B cell (primary cell): ENCODE results near the gene KRTDAP. TPM values are rescaled to one million over a fixed set of nuclear protein-coding genes. Genes with fewer than 3 reads are reported as not detected.

ENCODE experiments used
- ATAC-seq: fragments of 200-7000 bp; cut with Tn5 transposase; one replicate; pipeline ENCODE4 v1.10.0; 2021; ENCODE audit warnings: low read depth, mild to moderate bottlenecking, moderate number of reproducible peaks, moderate library complexity
- CTCF ChIA-PET: fragments of 350-600 bp; sonication (Branson Sonifier 250); formaldehyde crosslinking; loops from one replicate; lab custom pipeline; 2021; ENCODE audit warnings: antibody characterized with exemption, inconsistent platforms; lab: Charles Lee
- POLR2A ChIA-PET: fragments of 350-600 bp; sonication (Branson Sonifier 250); formaldehyde crosslinking; loops from one replicate; lab custom pipeline; 2021; ENCODE audit warnings: antibody characterized with exemption; lab: Charles Lee
- DNase-seq: peaks from one replicate; pipeline ENCODE4 v3.0.0; 2013
- H2AFZ ChIP-seq: 2 replicates; pipeline ENCODE4 v1.6.1; 2012; ENCODE audit warnings: mild to moderate bottlenecking, low read depth, low read length; ENCODE audit not compliant: insufficient read depth, poor library complexity, severe bottlenecking
- H3K27ac ChIP-seq, 2 donors: 1 replicate in 1 of 2; 2 replicates in 1 of 2; pipeline ENCODE4 v1.5.1; 2012 to 2013; ENCODE audit warnings: low read length in 2 of 2, mild to moderate bottlenecking in 2 of 2, moderate library complexity in 1 of 2
- H3K27me3 ChIP-seq, 4 experiments: fragments of 200-600 bp in 1 of 4; sonication (generic) in 1 of 4; replicated peaks in 1 of 4; 1 replicate in 2 of 4; 2 replicates in 2 of 4; pipeline versions ENCODE4 v1.6.1 to v1.7.0; 2013 to 2016; ENCODE audit warnings: low read length in 3 of 4, mild to moderate bottlenecking in 2 of 4, mixed read lengths in 1 of 4, moderate library complexity in 1 of 4; ENCODE audit not compliant: insufficient read depth in 4 of 4, control insufficient read depth in 3 of 4; ENCODE audit errors: control extremely low read depth in 1 of 4
- H3K36me3 ChIP-seq, 2 experiments: replicated peaks in 1 of 2; 1 replicate in 1 of 2; 2 replicates in 1 of 2; pipeline versions ENCODE4 v1.6.1 to v1.7.1; 2013; ENCODE audit warnings: low read length in 1 of 2; ENCODE audit not compliant: insufficient read depth in 2 of 2, control insufficient read depth in 1 of 2; ENCODE audit errors: control extremely low read depth in 1 of 2, extremely low read depth in 1 of 2
- H3K4me1 ChIP-seq, 2 donors: fragments of 200-600 bp in 1 of 2; sonication (generic) in 1 of 2; 1 replicate in 1 of 2; 2 replicates in 1 of 2; pipeline versions ENCODE4 v1.5.1 to v1.6.1; 2013 to 2017; ENCODE audit warnings: low read length in 2 of 2; ENCODE audit not compliant: control insufficient read depth in 2 of 2, insufficient read depth in 2 of 2
- H3K4me2 ChIP-seq: replicated peaks from 2 replicates; pipeline ENCODE3; 2012; ENCODE audit warnings: mild to moderate bottlenecking, low read depth, low read length; ENCODE audit not compliant: poor library complexity, severe bottlenecking
- H3K4me3 ChIP-seq, 5 experiments: fragments of 200-600 bp in 1 of 5; sonication (generic) in 1 of 5; 1 replicate in 3 of 5; 2 replicates in 2 of 5; pipeline versions ENCODE4 v1.5.1 to v1.7.0; 2011 to 2016; ENCODE audit warnings: low read length in 4 of 5, mild to moderate bottlenecking in 4 of 5, low read depth in 2 of 5, control low read depth in 1 of 5, moderate library complexity in 1 of 5; ENCODE audit not compliant: insufficient read depth in 1 of 5; ENCODE audit errors: control extremely low read depth in 1 of 5, extremely low read depth in 1 of 5
- H3K79me2 ChIP-seq: fragments of 200-600 bp; sonication (generic); one replicate; pipeline ENCODE4 v1.6.0; 2016; ENCODE audit warnings: low read length; ENCODE audit not compliant: control insufficient read depth, insufficient read depth
- H3K9ac ChIP-seq: fragments of 200-600 bp; sonication (generic); 2 replicates; pipeline ENCODE4 v1.6.1; 2017; ENCODE audit warnings: mild to moderate bottlenecking, low read length, moderate library complexity
- H3K9me3 ChIP-seq, 3 donors: one replicate each; pipeline versions ENCODE4 v1.6.1 to v1.7.1; 2013; ENCODE audit warnings: low read length in 2 of 3; ENCODE audit not compliant: control insufficient read depth in 2 of 3, insufficient read depth in 1 of 3; ENCODE audit errors: control extremely low read depth in 1 of 3
- H4K20me1 ChIP-seq: 2 replicates; pipeline ENCODE4 v1.6.0; 2012; ENCODE audit warnings: mild to moderate bottlenecking, low read length; ENCODE audit not compliant: insufficient read depth, control insufficient read depth, poor library complexity, severe bottlenecking
- H3K27ac Mint-ChIP-seq: one replicate; pipeline ENCODE4 v1.8.0; 2021; ENCODE audit warnings: mixed read lengths
- H3K27me3 Mint-ChIP-seq: one replicate; pipeline ENCODE4 v1.8.0; 2021; ENCODE audit warnings: mixed read lengths
- H3K4me1 Mint-ChIP-seq: one replicate; pipeline ENCODE4 v1.8.0; 2021; ENCODE audit warnings: mixed read lengths
- H3K4me3 Mint-ChIP-seq: one replicate; pipeline ENCODE4 v1.8.0; 2021; ENCODE audit warnings: mixed read lengths
- H3K9me3 Mint-ChIP-seq: one replicate; pipeline ENCODE4 v1.8.0; 2022; ENCODE audit warnings: mixed read lengths; ENCODE audit not compliant: insufficient read depth
- EZH2 ChIP-seq: IDR thresholded peaks from 2 replicates; pipeline ENCODE4 v1.6.1; 2012; ENCODE audit warnings: borderline replicate concordance, low read depth, mild to moderate bottlenecking, moderate library complexity, low read length; ENCODE audit not compliant: insufficient read depth, poor library complexity, severe bottlenecking
- WGBS: methylation state at CpG from one replicate; pipeline ENCODE4 v1.1.5; 2013; ENCODE audit warnings: missing lambda C conversion rate; ENCODE audit not compliant: insufficient coverage; 5-methylcytosine and 5-hydroxymethylcytosine counted together
- intact Hi-C: fragments of 100-400 bp; cut with micrococcal nuclease; formaldehyde crosslinking; loops from one replicate; pipeline ENCODE4 v1.10.0; 2022
- polyA plus RNA-seq: library from polyadenylated mRNA; depleted of rRNA; stranded (reverse); fragments of >200 nt; gene quantifications from 2 replicates; pipeline ENCODE4 v1.2.3, GENCODE V29; 2012
- total RNA-seq, 2 donors: library from RNA; stranded (reverse); fragments of 120-200 nt in 1 of 2; gene quantifications; 1 replicate in 1 of 2; 2 replicates in 1 of 2; pipeline versions ENCODE4 v1.2.3 to v1.2.4, GENCODE V29; 2013 to 2022
- TF ChIP-seq, protein P1 (sequence below): fragments of 200-600 bp; IDR thresholded peaks from one replicate; pipeline ENCODE4 v1.8.0; 2022; ENCODE audit warnings: antibody characterized with exemption, mild to moderate bottlenecking

Gene KRTDAP
- total and polyA plus RNA-seq, 2 donors (not counting 1 experiment from before 2014, with no cell fraction given): not detected

DNA sequence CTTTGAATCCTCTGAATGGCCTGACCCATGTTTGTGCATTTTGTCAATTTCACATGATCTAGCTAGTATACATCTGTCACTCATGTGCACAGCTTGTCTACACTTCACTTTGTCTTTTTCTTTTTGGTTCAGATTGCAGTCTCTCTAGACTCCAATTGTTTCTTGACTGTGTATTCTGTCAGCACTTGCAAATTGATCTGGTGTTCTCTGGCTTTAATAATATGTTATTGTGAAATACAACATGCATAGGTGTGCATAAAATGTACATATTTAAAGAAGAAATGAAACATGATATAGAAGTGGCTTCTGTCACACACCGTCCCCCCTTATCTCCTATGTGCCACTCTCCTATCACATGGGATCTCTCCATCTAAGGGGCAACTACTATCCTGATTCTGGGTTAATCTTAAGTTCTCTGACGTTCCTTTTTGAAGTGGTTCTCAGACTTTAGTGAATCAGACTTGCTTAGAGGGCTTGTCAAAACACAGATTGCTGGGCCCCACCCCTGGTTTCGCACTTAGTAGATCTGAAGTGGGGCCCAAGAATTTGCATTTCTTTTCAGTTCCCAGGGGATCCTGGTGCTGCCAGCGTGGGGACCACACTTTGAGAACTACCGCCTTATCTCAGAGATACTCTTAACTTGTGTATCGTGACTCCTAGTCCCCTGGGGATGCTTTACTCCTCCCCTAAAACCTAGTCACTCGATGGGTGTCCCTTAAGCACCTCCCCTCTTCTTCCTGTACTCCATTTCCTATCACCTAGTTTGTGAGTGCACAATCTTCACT is 5.8 kb downstream of the KRTDAP start:
- ATAC-seq: peak; percentile 98

DNA sequence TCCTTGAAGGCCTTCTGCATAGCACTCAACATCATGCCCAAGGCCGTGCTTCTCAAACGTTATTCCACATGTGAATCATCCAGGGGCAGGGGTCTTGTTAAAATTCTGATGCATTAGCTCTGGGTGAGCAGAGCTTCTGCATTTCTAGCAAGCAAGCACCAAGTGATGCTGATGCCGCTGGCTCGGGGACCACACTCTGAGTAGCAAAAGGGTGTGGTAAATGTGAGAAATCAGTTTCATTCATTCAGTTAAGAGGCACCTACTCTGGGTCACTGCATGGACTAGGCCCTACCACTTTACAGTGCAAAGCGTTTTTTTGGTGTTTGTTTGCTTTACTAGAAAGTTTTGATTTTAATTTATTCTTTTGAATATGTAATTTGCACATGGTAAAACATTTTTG is 7.2 kb downstream of the KRTDAP start:
- Histone ChIP-seq H3K4me1 (peaks cover 19 to 20% of the 10 kb centered on the region in 2 donors), H3K4me3 (no peak overlapping the region), H3K27ac (no peak overlapping the region), H3K9ac (no peak overlapping the region), H3K36me3 (no peaks in the 10 kb centered on the region), H4K20me1 (no peaks in the 10 kb centered on the region), H2AFZ (no peak overlapping the region), H3K27me3 (no peaks in the 10 kb centered on the region), H3K4me2 (no peak overlapping the region), H3K79me2 (no peaks in the 10 kb centered on the region), H3K9me3 (no peaks in the 10 kb centered on the region)
- intact Hi-C loops: no loop called here
- no peaks in the 10 kb centered on the region for H3K27me3 Mint-ChIP-seq
- no peak overlapping the region for H3K27ac Mint-ChIP-seq
- no peak for ATAC-seq
- DNase-seq: no peak
- 79% methylated on average over 4 of the region's 5 CpGs for WGBS
- no peaks in the 10 kb centered on the region for H3K9me3 Mint-ChIP-seq
- TF ChIP-seq, protein P1, sequence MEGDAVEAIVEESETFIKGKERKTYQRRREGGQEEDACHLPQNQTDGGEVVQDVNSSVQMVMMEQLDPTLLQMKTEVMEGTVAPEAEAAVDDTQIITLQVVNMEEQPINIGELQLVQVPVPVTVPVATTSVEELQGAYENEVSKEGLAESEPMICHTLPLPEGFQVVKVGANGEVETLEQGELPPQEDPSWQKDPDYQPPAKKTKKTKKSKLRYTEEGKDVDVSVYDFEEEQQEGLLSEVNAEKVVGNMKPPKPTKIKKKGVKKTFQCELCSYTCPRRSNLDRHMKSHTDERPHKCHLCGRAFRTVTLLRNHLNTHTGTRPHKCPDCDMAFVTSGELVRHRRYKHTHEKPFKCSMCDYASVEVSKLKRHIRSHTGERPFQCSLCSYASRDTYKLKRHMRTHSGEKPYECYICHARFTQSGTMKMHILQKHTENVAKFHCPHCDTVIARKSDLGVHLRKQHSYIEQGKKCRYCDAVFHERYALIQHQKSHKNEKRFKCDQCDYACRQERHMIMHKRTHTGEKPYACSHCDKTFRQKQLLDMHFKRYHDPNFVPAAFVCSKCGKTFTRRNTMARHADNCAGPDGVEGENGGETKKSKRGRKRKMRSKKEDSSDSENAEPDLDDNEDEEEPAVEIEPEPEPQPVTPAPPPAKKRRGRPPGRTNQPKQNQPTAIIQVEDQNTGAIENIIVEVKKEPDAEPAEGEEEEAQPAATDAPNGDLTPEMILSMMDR: no peak
- no peak for TF ChIP-seq EZH2
- ChIA-PET CTCF (no interaction called here), POLR2A (no interaction called here)
- H3K4me1 Mint-ChIP-seq: peaks cover 14% of the 10 kb centered on the region
- H3K4me3 Mint-ChIP-seq: no peak overlapping the region

More for the DNA sequence above, 5.8 kb downstream of the KRTDAP start:
- H2AFZ ChIP-seq: peak overlapping the region; percentile 55
- peak; percentile 82 for DNase-seq
- Mint-ChIP-seq H3K27me3 (no peaks in the 10 kb centered on the region), H3K4me1 (peaks cover 14% of the 10 kb centered on the region), H3K27ac (no peak overlapping the region), H3K4me3 (peak overlapping the region; percentile 56), H3K9me3 (no peaks in the 10 kb centered on the region)
- H3K4me1 ChIP-seq: peaks cover 19 to 20% of the 10 kb centered on the region in 2 donors
- no peaks in the 10 kb centered on the region for H3K27me3 ChIP-seq
- H3K4me2 ChIP-seq: peak overlapping the region; percentile 59
- intact Hi-C loops: no loop called here
- H4K20me1 ChIP-seq: no peaks in the 10 kb centered on the region
- H3K27ac ChIP-seq: no peak overlapping the region
- no peak overlapping the region for H3K9ac ChIP-seq
- CTCF ChIA-PET: interaction anchor here (0.9 to 1.5 kb wide), 2 partner anchors 11 to 67 kb away, joined by 3 to 6 read pairs; no protein-coding TSS in a partner anchor
- 4% methylated on average over 6 of the region's 7 CpGs for WGBS
- H3K36me3 ChIP-seq: no peaks in the 10 kb centered on the region
- H3K79me2 ChIP-seq: no peaks in the 10 kb centered on the region
- no peaks in the 10 kb centered on the region for H3K9me3 ChIP-seq
- no peak for TF ChIP-seq EZH2
- TF ChIP-seq, protein P1: no peak
- peak overlapping the region in 2 of 5 experiments; percentile 2 to 18 for H3K4me3 ChIP-seq
- POLR2A ChIA-PET: interaction anchor here (0.6 kb wide), 1 partner anchor 224 kb away, joined by 3 read pairs; no protein-coding TSS in a partner anchor
